Neural crest cell (in vitro differentiated cells): ENCODE results near the gene CACNA2D2. TPM values are rescaled to one million over a fixed set of nuclear protein-coding genes. Genes with fewer than 3 reads are reported as not detected.

Experiments used
- DNase-seq: peaks from one replicate; pipeline ENCODE4 v3.0.0; 2021; ENCODE audit warnings: low read depth, mixed read lengths, low spot score
- H3K27ac Mint-ChIP-seq: one replicate; pipeline ENCODE4 v1.8.0; 2021; ENCODE audit warnings: mild to moderate bottlenecking, mixed read lengths; ENCODE audit not compliant: unreplicated experiment
- H3K27me3 Mint-ChIP-seq: 2 replicates; pipeline ENCODE4 v1.8.0; 2021; ENCODE audit warnings: low read depth, mild to moderate bottlenecking, mixed read lengths
- H3K36me3 Mint-ChIP-seq: 2 replicates; pipeline ENCODE4 v1.8.0; 2021; ENCODE audit warnings: low read depth, mild to moderate bottlenecking, mixed read lengths
- H3K4me1 Mint-ChIP-seq: 2 replicates; pipeline ENCODE4 v1.8.0; 2021; ENCODE audit warnings: mixed read lengths
- H3K4me3 Mint-ChIP-seq: one replicate; pipeline ENCODE4 v1.8.0; 2021; ENCODE audit warnings: mild to moderate bottlenecking, mixed read lengths
- H3K9me3 Mint-ChIP-seq: 2 replicates; pipeline ENCODE4 v1.8.0; 2021; ENCODE audit warnings: mixed read lengths
- CTCF ChIP-seq: fragments of 200-600 bp; sonication (generic); conservative IDR thresholded peaks from 2 replicates; pipeline ENCODE4 v1.5.0; 2021; ENCODE audit warnings: antibody characterized with exemption, mild to moderate bottlenecking
- total RNA-seq: library from RNA; stranded (reverse); gene quantifications from 2 replicates; pipeline ENCODE4 v1.2.1, GENCODE V29; 2021

The CACNA2D2 gene
- total RNA-seq, 1 donor from 2014 or later, result 8.7 TPM

- Mint-ChIP-seq H3K27ac (no peak overlapping the region), H3K9me3 (no peaks in the 10 kb centered on the region), H3K4me3 (peak overlapping the region; percentile 41)
Measured at GRCh38 chr3:50352781-50353180, 150.7 kb downstream of the CACNA2D2 start.

GRCh38 chr3:50351323-50351697 lies 152.1 kb downstream of the CACNA2D2 start:
- peak overlapping the region; percentile 99 for H3K4me3 Mint-ChIP-seq
- H3K4me1 Mint-ChIP-seq, result peaks cover 33% of the 10 kb centered on the region
- no peak for TF ChIP-seq CTCF
- H3K27ac Mint-ChIP-seq, result no peak overlapping the region
- no peaks in the 10 kb centered on the region for H3K9me3 Mint-ChIP-seq
- peaks cover 3% of the 10 kb centered on the region for H3K27me3 Mint-ChIP-seq
- H3K36me3 Mint-ChIP-seq, result no peaks in the 10 kb centered on the region
- no peak for DNase-seq

More at GRCh38 chr3:50352781-50353180, 150.7 kb downstream of the CACNA2D2 start:
- Mint-ChIP-seq H3K27me3 (peaks cover 3% of the 10 kb centered on the region), H3K36me3 (no peaks in the 10 kb centered on the region), H3K4me1 (peaks cover 38% of the 10 kb centered on the region)
- TF ChIP-seq CTCF, result no peak
- DNase-seq, result no peak

- Mint-ChIP-seq H3K4me3 (peak within 1 kb of the TSS; percentile 99), H3K36me3 (no peaks in the 10 kb centered on the region), H3K4me1 (peaks cover 37% of the 10 kb centered on the region), H3K27ac (peak within 1 kb of the TSS; percentile 98), H3K9me3 (no peaks in the 10 kb centered on the region), H3K27me3 (peaks cover 7% of the 10 kb centered on the region)
- TF ChIP-seq CTCF, result no peak
- DNase-seq, result peak; percentile 94
Measured at GRCh38 chr3:50350527-50351322, 152.7 kb downstream of the CACNA2D2 start, which contains the start of the genes CYB561D2 and NPRL2. Gene CYB561D2, plus strand, starts transcription at chr3:50350862. Its CDS starts 572 bp downstream, at chr3:50351434. Gene NPRL2, minus strand, starts transcription at chr3:50350775. Its CDS starts 123 bp downstream, at chr3:50350652.

- no peak for DNase-seq
- Mint-ChIP-seq H3K4me3 (peak overlapping the region; percentile 99), H3K27ac (peak overlapping the region; percentile 67), H3K4me1 (peaks cover 37% of the 10 kb centered on the region), H3K36me3 (no peaks in the 10 kb centered on the region), H3K9me3 (no peaks in the 10 kb centered on the region), H3K27me3 (peaks cover 10% of the 10 kb centered on the region)
- TF ChIP-seq CTCF, result no peak
Measured at GRCh38 chr3:50350213-50350526, 153.3 kb downstream of the CACNA2D2 start.

GRCh38 chr3:50347187-50347813 lies 156.1 kb downstream of the CACNA2D2 start:
- Mint-ChIP-seq H3K9me3 (no peaks in the 10 kb centered on the region), H3K4me3 (peak overlapping the region; percentile 84), H3K27ac (no peak overlapping the region), H3K36me3 (no peaks in the 10 kb centered on the region), H3K4me1 (peaks cover 34% of the 10 kb centered on the region), H3K27me3 (peaks cover 19% of the 10 kb centered on the region)
- DNase-seq, result peak; percentile 71
- peak; percentile 80 for TF ChIP-seq CTCF
